Body of pancreas (tissue), 4 donors: Measurements from ENCODE around the gene ADAMTS17.

ENCODE experiments used
- CTCF ChIP-seq, 7 experiments: fragments of 450-650 bp in 4 of 7; fragments of 200-600 bp in 3 of 7; sonication (generic) in 3 of 7; IDR thresholded peaks; one replicate each; pipeline ENCODE4 v1.5.1; 2016 to 2019; ENCODE audit warnings: antibody characterized with exemption in 7 of 7
- POLR2A ChIP-seq, 3 donors: fragments of 450-650 bp; IDR thresholded peaks; one replicate each; pipeline ENCODE4 v1.6.1; 2016; ENCODE audit warnings: antibody characterized with exemption in 3 of 3, mild to moderate bottlenecking in 2 of 3

GRCh38 chr15:100350434-100351226, 8.9 kb upstream of the ADAMTS17 start:
- TF ChIP-seq CTCF (IDR thresholded peaks at IDR 0.05) (no peak), POLR2A (IDR thresholded peaks at IDR 0.05) (peak in 1 of 3 donors; percentile 1)
